IMR-90 (cell line): ENCODE measurements around the gene SIM2. TPM values are rescaled to one million over a fixed set of nuclear protein-coding genes. Genes with fewer than 3 reads are reported as not detected.
A peak's percentile ranks its signal among the peaks of the same experiment; 100 is the strongest.

Source experiments
- ATAC-seq: fragments of 200-7000 bp; cut with Tn5 transposase; 2 replicates; pipeline ENCODE4 v1.9.1; 2020; ENCODE audit warnings: low read depth, mild to moderate bottlenecking, moderate library complexity
- BruUV-seq: library from RNA; stranded (reverse); fragments of 400-500 nt; replicated peaks from 2 replicates; lab custom pipeline; 2021; lab: Mats Ljungman, UMichigan
- CTCF ChIA-PET: fragments of 300-600 bp; formaldehyde crosslinking; extraction: SDS; loops from one replicate; lab custom pipeline; 2021; ENCODE audit warnings: antibody characterized with exemption; lab: Yijun Ruan, JAX
- POLR2A ChIA-PET: fragments of 300-600 bp; sonication (Branson Sonifier 250); formaldehyde crosslinking; loops from one replicate; lab custom pipeline; 2022; ENCODE audit warnings: antibody characterized with exemption; ENCODE audit not compliant: unreplicated experiment; lab: Charles Lee
- DNase-seq: peaks from one replicate; pipeline ENCODE4 v3.0.0; 2013
- H2AFZ ChIP-seq: replicated peaks from 2 replicates; pipeline ENCODE3; 2013; ENCODE audit warnings: low read length, mild to moderate bottlenecking; ENCODE audit not compliant: poor library complexity
- H2AK5ac ChIP-seq: 2 replicates; pipeline ENCODE4 v1.6.1; 2013; ENCODE audit warnings: low read depth, low read length, inconsistent platforms
- H2AK9ac ChIP-seq: replicated peaks from 2 replicates; pipeline ENCODE3; 2013; ENCODE audit warnings: mild to moderate bottlenecking, low read depth, low read length, moderate library complexity; ENCODE audit not compliant: poor library complexity
- H2BK120ac ChIP-seq: 2 replicates; pipeline ENCODE4 v1.6.1; 2013; ENCODE audit warnings: low read depth, low read length, inconsistent platforms
- H2BK15ac ChIP-seq: 3 replicates; pipeline ENCODE4 v1.6.1; 2013; ENCODE audit warnings: low read depth, low read length, inconsistent platforms
- H2BK20ac ChIP-seq: 2 replicates; pipeline ENCODE4 v1.6.1; 2013; ENCODE audit warnings: low read depth, mild to moderate bottlenecking, inconsistent platforms, low read length, moderate library complexity
- H2BK5ac ChIP-seq: 2 replicates; pipeline ENCODE4 v1.6.1; 2013; ENCODE audit warnings: mild to moderate bottlenecking, low read depth, low read length, inconsistent platforms; ENCODE audit not compliant: poor library complexity, severe bottlenecking
- H3K14ac ChIP-seq: replicated peaks from 2 replicates; pipeline ENCODE4 v1.6.1; 2013; ENCODE audit warnings: low read depth, low read length, inconsistent platforms
- H3K18ac ChIP-seq: 2 replicates; pipeline ENCODE4 v1.6.1; 2013; ENCODE audit warnings: low read depth, low read length, control low read depth
- H3K23ac ChIP-seq: 2 replicates; pipeline ENCODE4 v1.6.1; 2013; ENCODE audit warnings: low read depth, low read length, inconsistent platforms
- H3K27ac ChIP-seq: 2 replicates; pipeline ENCODE4 v1.5.1; 2013; ENCODE audit warnings: mild to moderate bottlenecking, control low read depth, low read length; ENCODE audit not compliant: insufficient read depth
- H3K27me3 ChIP-seq: 2 replicates; pipeline ENCODE4 v1.6.1; 2013; ENCODE audit warnings: low read length; ENCODE audit not compliant: control insufficient read depth, insufficient read depth
- H3K36me3 ChIP-seq: 2 replicates; pipeline ENCODE4 v1.6.1; 2013; ENCODE audit warnings: low read length, mixed read lengths; ENCODE audit not compliant: control insufficient read depth, insufficient read depth
- H3K4ac ChIP-seq: 2 replicates; pipeline ENCODE4 v1.6.1; 2013; ENCODE audit warnings: low read depth, low read length, inconsistent platforms
- H3K4me1 ChIP-seq: 2 replicates; pipeline ENCODE4 v1.6.1; 2013; ENCODE audit warnings: low read length, mixed read lengths; ENCODE audit not compliant: control insufficient read depth, insufficient read depth
- H3K4me2 ChIP-seq: 2 replicates; pipeline ENCODE4 v1.6.1; 2013; ENCODE audit warnings: low read depth, mild to moderate bottlenecking, control low read depth, low read length, moderate library complexity
- H3K4me3 ChIP-seq: 2 replicates; pipeline ENCODE4 v1.5.1; 2013; ENCODE audit warnings: low read depth, mild to moderate bottlenecking, control low read depth, low read length, moderate library complexity; ENCODE audit not compliant: insufficient read depth
- H3K56ac ChIP-seq: 2 replicates; pipeline ENCODE4 v1.6.1; 2013; ENCODE audit warnings: low read length, inconsistent platforms; ENCODE audit not compliant: insufficient read depth; ENCODE audit errors: extremely low read depth
- H3K79me1 ChIP-seq, 2 experiments: 2 replicates each; pipeline ENCODE4 v1.6.1; 2013; ENCODE audit warnings: low read length in 2 of 2, inconsistent platforms in 1 of 2, low read depth in 1 of 2
- H3K9ac ChIP-seq: 2 replicates; pipeline ENCODE4 v1.6.1; 2013; ENCODE audit warnings: low read depth, low read length, control low read depth
- H3K9me1 ChIP-seq: 2 replicates; pipeline ENCODE4 v1.6.1; 2013; ENCODE audit warnings: low read length, inconsistent platforms; ENCODE audit not compliant: insufficient read depth
- H3K9me3 ChIP-seq: 2 replicates; pipeline ENCODE4 v1.6.1; 2013; ENCODE audit warnings: low read length; ENCODE audit not compliant: control insufficient read depth, insufficient read depth
- H4K20me1 ChIP-seq: 2 replicates; pipeline ENCODE4 v1.6.1; 2013; ENCODE audit warnings: low read length, inconsistent platforms; ENCODE audit not compliant: insufficient read depth
- H4K5ac ChIP-seq: 2 replicates; pipeline ENCODE4 v1.6.1; 2013; ENCODE audit warnings: mild to moderate bottlenecking, low read depth, low read length, control low read depth
- H4K8ac ChIP-seq, 2 experiments: 2 replicates each; pipeline ENCODE4 v1.6.1; 2013; ENCODE audit warnings: low read depth in 2 of 2, low read length in 2 of 2, control low read depth in 1 of 2, inconsistent platforms in 1 of 2
- H4K91ac ChIP-seq: 2 replicates; pipeline ENCODE4 v1.6.1; 2013; ENCODE audit warnings: low read depth, low read length, inconsistent platforms; ENCODE audit not compliant: insufficient read depth
- BHLHE40 ChIP-seq: fragments of 150-350 bp; IDR thresholded peaks from 2 replicates; pipeline ENCODE4 v1.6.1; 2016; ENCODE audit warnings: mild to moderate bottlenecking, low read depth, low read length
- CHD1 ChIP-seq: IDR thresholded peaks from 2 replicates; pipeline ENCODE4 v1.6.1; 2012; ENCODE audit warnings: low read depth, low read length, improper control_type of control experiment
- ELK1 ChIP-seq: fragments of 150-350 bp; IDR thresholded peaks from 2 replicates; pipeline ENCODE4 v1.6.1; 2016; ENCODE audit warnings: low read depth, mild to moderate bottlenecking, low read length, moderate library complexity, borderline replicate concordance
- MXI1 ChIP-seq: IDR thresholded peaks from 2 replicates; pipeline ENCODE4 v1.6.1; 2012; ENCODE audit warnings: low read depth, mild to moderate bottlenecking, low read length, moderate library complexity, borderline replicate concordance
- NFE2L2 ChIP-seq: fragments of 150-350 bp; IDR thresholded peaks from 2 replicates; pipeline ENCODE4 v1.6.1; 2016; ENCODE audit warnings: low read depth, mild to moderate bottlenecking, low read length
- POLR2A ChIP-seq: IDR thresholded peaks from 2 replicates; pipeline ENCODE4 v1.6.1; 2012; ENCODE audit warnings: mild to moderate bottlenecking, low read depth, low read length
- RAD21 ChIP-seq: IDR thresholded peaks from 2 replicates; pipeline ENCODE4 v1.6.1; 2012; ENCODE audit warnings: low read length, improper control_type of control experiment
- SMC3 ChIP-seq: fragments of 150-350 bp; IDR thresholded peaks from 2 replicates; pipeline ENCODE4 v1.6.1; 2016; ENCODE audit warnings: low read depth, mild to moderate bottlenecking, antibody characterized with exemption, low read length, moderate library complexity
- WGBS, 2 experiments: methylation state at CpG; one replicate each; pipeline versions ENCODE4 v1.1.5 to v1.1.7; 2013; ENCODE audit warnings: missing lambda C conversion rate in 2 of 2; ENCODE audit not compliant: insufficient read length in 1 of 2; ENCODE audit errors: extremely low coverage in 2 of 2; 5-methylcytosine and 5-hydroxymethylcytosine counted together
- dilution Hi-C: fragments of 300-500 bp; cut with HindIII; formaldehyde crosslinking; loops from one replicate; pipeline ENCODE4 v1.14.3; 2018; ENCODE audit warnings: low sequenced_read_pairs; ENCODE audit not compliant: unreplicated experiment
- in situ Hi-C: fragments of 300-500 bp; cut with MboI; formaldehyde crosslinking; loops from 3 replicates; pipeline ENCODE4 v1.14.3; 2019; ENCODE audit warnings: low sequenced_read_pairs, inconsistent platforms, mixed read lengths
- intact Hi-C: fragments of 100-400 bp; cut with micrococcal nuclease; formaldehyde crosslinking; loops from 2 replicates; pipeline ENCODE4 v1.10.0; 2022
- polyA plus RNA-seq, 3 experiments: library from polyadenylated mRNA; depleted of rRNA; stranded (reverse); fragments of >200 nt; gene quantifications; 2 replicates each; pipeline ENCODE4 v1.2.3, GENCODE V29; 2012; ENCODE audit warnings: low replicate concordance in 1 of 3
- total RNA-seq: library from RNA; depleted of rRNA; stranded (reverse); fragments of >200 nt; gene quantifications from 2 replicates; pipeline ENCODE4 v1.2.3, GENCODE V29; 2012
- TF ChIP-seq, protein P1 (sequence below): conservative IDR thresholded peaks from 2 replicates; pipeline ENCODE4 v1.5.1; 2012; ENCODE audit warnings: mild to moderate bottlenecking, low read depth, low read length, improper control_type of control experiment

SIM2 gene
- total and polyA plus RNA-seq, 2 of the 4 experiments (the other 2 are of a cell fraction), result 2.2 to 7.5 TPM

GRCh38 chr21:36697060-36697850, 1.7 kb upstream of the SIM2 start:
- BruUV-seq, result no TSS peak
- POLR2A ChIA-PET, result interaction anchor here (0.6 kb wide), 1 partner anchor 61 kb away, joined by 4 read pairs; no protein-coding TSS in a partner anchor

More at GRCh38 chr21:36697060-36697850, 1.7 kb upstream of the SIM2 start:
- H4K5ac ChIP-seq, result no peak overlapping the region
- peak overlapping the region; percentile 15; the same call in 1 of the 2 replicates for H3K27ac ChIP-seq
- peak overlapping the region; percentile 63 for H2AFZ ChIP-seq
- no peak overlapping the region for H2BK120ac ChIP-seq
- H3K9ac ChIP-seq, result no peak overlapping the region
- H3K9me1 ChIP-seq, result no peaks in the 10 kb centered on the region; the same call in 1 of the 2 replicates
- H3K4me2 ChIP-seq, result no peak overlapping the region; the same call in 1 of the 2 replicates
- intact Hi-C loops (no loop called here), in situ Hi-C loops (no loop called here), dilution Hi-C loops (no loop called here)
- no peak overlapping the region for H3K56ac ChIP-seq
- no peak overlapping the region for H3K23ac ChIP-seq
- no peak overlapping the region for H2BK5ac ChIP-seq
- no peak for ATAC-seq
- CTCF ChIA-PET, result no interaction called here
- H4K20me1 ChIP-seq, result peaks cover 11% of the 10 kb centered on the region
- H3K4me3 ChIP-seq, result peak overlapping the region; percentile 57; the same call in 1 of the 2 replicates
- peak overlapping the region; percentile 2; the same call in 1 of the 2 replicates for H3K4ac ChIP-seq
- TF ChIP-seq ELK1, result no peak
- no peak for TF ChIP-seq CHD1
- no peak for TF ChIP-seq NFE2L2
- no peak for TF ChIP-seq BHLHE40
- no peak for TF ChIP-seq POLR2A
- no peak for TF ChIP-seq SMC3
- TF ChIP-seq RAD21, result no peak
- TF ChIP-seq, protein P1, sequence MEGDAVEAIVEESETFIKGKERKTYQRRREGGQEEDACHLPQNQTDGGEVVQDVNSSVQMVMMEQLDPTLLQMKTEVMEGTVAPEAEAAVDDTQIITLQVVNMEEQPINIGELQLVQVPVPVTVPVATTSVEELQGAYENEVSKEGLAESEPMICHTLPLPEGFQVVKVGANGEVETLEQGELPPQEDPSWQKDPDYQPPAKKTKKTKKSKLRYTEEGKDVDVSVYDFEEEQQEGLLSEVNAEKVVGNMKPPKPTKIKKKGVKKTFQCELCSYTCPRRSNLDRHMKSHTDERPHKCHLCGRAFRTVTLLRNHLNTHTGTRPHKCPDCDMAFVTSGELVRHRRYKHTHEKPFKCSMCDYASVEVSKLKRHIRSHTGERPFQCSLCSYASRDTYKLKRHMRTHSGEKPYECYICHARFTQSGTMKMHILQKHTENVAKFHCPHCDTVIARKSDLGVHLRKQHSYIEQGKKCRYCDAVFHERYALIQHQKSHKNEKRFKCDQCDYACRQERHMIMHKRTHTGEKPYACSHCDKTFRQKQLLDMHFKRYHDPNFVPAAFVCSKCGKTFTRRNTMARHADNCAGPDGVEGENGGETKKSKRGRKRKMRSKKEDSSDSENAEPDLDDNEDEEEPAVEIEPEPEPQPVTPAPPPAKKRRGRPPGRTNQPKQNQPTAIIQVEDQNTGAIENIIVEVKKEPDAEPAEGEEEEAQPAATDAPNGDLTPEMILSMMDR, result no peak
- TF ChIP-seq MXI1, result no peak
- no peak overlapping the region for H3K14ac ChIP-seq
- no peak overlapping the region for H2BK20ac ChIP-seq
- H2BK15ac ChIP-seq, result no peak overlapping the region
- H3K36me3 ChIP-seq, result no peaks in the 10 kb centered on the region
- 18% methylated on average over 29 of the region's 58 CpGs; no CpG with 5 or more reads in 1 of the 2 experiments for WGBS, 2 experiments
- no peak overlapping the region for H4K91ac ChIP-seq
- H3K9me3 ChIP-seq, result peaks cover 14% of the 10 kb centered on the region; the same call in 1 of the 2 replicates
- peaks cover 95% of the 10 kb centered on the region for H3K27me3 ChIP-seq
- DNase-seq, result no peak
- no peaks in the 10 kb centered on the region for H3K4me1 ChIP-seq
- H4K8ac ChIP-seq, result no peak overlapping the region
- H3K18ac ChIP-seq, result no peak overlapping the region
- no peak overlapping the region for H2AK9ac ChIP-seq
- H2AK5ac ChIP-seq, result no peak overlapping the region
- H3K79me1 ChIP-seq, result no peaks in the 10 kb centered on the region
